Amygdala (tissue), 56 donors: Measurements from ENCODE around the gene CACNA1C.

Source experiments
- DNase-seq, 56 donors: peaks; one replicate each; lab custom pipeline; 2025; lab: John Stamatoyannopoulos, UW

CACNA1C gene

GRCh38 chr12:2393996-2394395 is 341.2 kb downstream of the CACNA1C start:
- DNase-seq: no peak

- DNase-seq: peak in 2 of 56 donors; percentile 11 to 20
Observed at GRCh38 chr12:2395354-2395977, 342.7 kb downstream of the CACNA1C start.

- peak in 4 of 56 donors; percentile 5 to 33 (median 8) for DNase-seq
Observed at GRCh38 chr12:2396448-2396871, 343.7 kb downstream of the CACNA1C start.

- peak in 1 of 56 donors; percentile 20 for DNase-seq
Observed at GRCh38 chr12:2397356-2398045, 344.7 kb downstream of the CACNA1C start.

- no peak for DNase-seq
Observed at GRCh38 chr12:2401040-2401439, 348.3 kb downstream of the CACNA1C start.

GRCh38 chr12:2402073-2402579 is 349.3 kb downstream of the CACNA1C start:
- no peak for DNase-seq

GRCh38 chr12:2403221-2403976 is 350.6 kb downstream of the CACNA1C start:
- no peak for DNase-seq

- no peak for DNase-seq
Observed at GRCh38 chr12:2405039-2405438, 352.3 kb downstream of the CACNA1C start.

GRCh38 chr12:2406903-2407302 is 354.1 kb downstream of the CACNA1C start:
- DNase-seq: no peak

GRCh38 chr12:2408262-2408661 is 355.5 kb downstream of the CACNA1C start:
- no peak for DNase-seq

- peak in 2 of 56 donors; percentile 23 to 37 for DNase-seq
Observed at GRCh38 chr12:2409656-2410265, 357.0 kb downstream of the CACNA1C start.

- no peak for DNase-seq
Observed at GRCh38 chr12:2410496-2410895, 357.7 kb downstream of the CACNA1C start.

- no peak for DNase-seq
Observed at GRCh38 chr12:2411011-2411410, 358.2 kb downstream of the CACNA1C start.

- DNase-seq: no peak
Observed at GRCh38 chr12:2411616-2412304, 359.0 kb downstream of the CACNA1C start.

- DNase-seq: no peak
Observed at GRCh38 chr12:2412305-2412643, 359.5 kb downstream of the CACNA1C start.

GRCh38 chr12:2413301-2413700 is 360.5 kb downstream of the CACNA1C start:
- DNase-seq: no peak

GRCh38 chr12:2413999-2414792 is 361.4 kb downstream of the CACNA1C start:
- DNase-seq: no peak

GRCh38 chr12:2414810-2415567 is 362.2 kb downstream of the CACNA1C start:
- DNase-seq: no peak

GRCh38 chr12:2415568-2415944 is 362.8 kb downstream of the CACNA1C start:
- no peak for DNase-seq
